HG03378 (cell line): ENCODE measurements around the gene ARID1B.

Experiments
- ATAC-seq: cut with Tn5 transposase; IDR thresholded peaks from one replicate; pipeline ENCODE4 v1.9.1; 2021; ENCODE audit warnings: mild to moderate bottlenecking, moderate library complexity; ENCODE audit not compliant: unreplicated experiment

ARID1B gene

DNA sequence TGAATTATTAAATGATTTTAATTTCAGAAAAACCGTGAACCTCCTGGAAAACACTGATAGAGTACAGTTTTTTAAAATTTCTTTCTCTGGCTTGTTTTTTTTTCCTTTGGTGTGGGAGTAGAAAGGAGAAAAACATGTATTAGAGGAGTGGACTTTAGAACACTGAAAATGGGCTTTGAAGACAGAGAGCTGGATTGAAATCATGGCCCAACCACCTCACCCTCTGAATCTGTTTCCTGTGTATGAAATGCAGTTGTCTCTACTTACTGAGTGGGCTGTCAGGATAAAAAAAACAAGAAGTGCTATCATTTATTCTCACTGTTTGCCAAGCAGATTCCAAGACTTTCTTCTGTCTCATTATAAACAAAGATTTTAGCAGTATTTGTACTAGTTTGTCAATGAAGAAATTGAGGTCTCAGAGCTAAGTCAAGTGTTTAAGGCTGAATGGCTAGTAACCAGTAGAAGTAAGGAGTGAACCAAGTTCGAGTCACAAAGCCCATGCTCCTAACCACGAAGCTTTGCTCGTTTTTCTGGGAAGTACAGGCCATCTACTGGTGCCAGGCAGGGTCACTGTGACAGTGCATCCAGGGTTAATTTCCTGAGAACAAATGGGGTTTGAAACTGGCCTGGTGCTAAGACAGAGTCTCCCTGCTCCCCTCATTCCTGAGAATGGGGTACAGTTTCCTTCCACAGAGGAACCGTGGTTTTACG is 289.8 kb downstream of the ARID1B start:
- ATAC-seq: no peak

DNA sequence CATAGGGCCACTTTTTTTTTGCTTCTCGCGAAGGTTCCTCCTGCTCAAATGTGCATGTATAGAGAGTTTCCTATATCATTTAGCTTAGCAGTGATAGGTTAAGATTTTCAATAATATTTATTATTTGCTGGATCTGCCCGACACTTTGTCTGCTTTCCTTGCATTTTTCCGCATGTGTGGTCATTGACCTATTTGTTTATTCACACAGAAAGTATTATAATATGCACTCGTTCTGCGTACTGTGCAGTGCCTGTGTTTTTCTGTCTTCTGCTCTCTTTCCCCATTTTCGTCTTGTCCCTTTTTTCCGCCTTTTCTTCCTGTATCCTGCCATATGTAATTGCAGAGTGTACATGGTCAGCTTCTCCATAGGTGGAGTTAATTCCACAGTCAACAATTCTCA is 290.3 kb downstream of the ARID1B start:
- no peak for ATAC-seq

DNA sequence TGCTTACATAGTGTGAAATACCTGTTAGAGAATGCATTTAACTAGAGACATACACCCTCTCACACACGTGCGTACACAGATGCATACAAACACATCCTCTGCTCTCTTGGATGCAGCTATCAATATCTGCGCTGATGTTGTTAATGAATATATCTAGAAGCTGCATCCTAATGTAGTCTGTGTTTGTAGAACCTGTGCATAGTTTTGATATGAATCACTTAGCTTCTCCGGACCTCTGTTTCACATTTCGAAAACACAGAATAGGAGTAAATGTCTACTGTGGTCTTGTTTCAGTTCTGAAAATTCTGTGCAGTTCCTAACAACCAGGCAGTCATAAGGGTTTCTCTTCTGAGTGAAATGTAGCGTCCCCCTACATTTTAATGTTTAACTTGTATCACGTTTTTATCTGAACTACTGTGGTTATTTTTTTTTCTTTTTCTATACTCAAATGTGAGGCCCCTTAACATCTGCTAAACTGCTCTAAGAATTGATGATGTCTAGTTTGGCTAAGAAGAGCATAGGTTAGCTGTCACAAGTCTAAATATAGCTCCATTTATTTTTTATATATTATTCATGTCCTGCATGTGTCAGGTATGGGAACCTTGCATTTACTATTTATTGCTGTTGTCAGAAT is 291.6 kb downstream of the ARID1B start:
- peak; percentile 96 for ATAC-seq

DNA sequence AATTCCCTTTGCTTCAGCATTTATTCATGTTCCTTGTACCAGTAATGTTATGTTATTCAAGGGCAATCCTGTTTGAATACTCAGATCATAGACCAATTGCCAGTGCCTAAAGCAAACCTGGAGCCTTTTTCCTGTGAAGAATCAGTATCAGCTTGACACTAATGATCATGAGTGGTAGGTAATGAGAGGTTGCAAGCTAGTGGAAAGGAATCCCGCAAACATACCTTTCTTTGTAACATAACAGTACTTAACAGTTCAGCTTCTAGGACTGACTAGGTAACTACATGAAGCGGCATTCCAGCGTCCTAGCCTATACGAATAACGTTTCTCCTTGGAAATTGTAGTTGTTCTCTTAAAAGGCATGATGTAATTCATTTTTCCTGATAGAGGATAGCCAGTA is 292.4 kb downstream of the ARID1B start:
- no peak for ATAC-seq

DNA sequence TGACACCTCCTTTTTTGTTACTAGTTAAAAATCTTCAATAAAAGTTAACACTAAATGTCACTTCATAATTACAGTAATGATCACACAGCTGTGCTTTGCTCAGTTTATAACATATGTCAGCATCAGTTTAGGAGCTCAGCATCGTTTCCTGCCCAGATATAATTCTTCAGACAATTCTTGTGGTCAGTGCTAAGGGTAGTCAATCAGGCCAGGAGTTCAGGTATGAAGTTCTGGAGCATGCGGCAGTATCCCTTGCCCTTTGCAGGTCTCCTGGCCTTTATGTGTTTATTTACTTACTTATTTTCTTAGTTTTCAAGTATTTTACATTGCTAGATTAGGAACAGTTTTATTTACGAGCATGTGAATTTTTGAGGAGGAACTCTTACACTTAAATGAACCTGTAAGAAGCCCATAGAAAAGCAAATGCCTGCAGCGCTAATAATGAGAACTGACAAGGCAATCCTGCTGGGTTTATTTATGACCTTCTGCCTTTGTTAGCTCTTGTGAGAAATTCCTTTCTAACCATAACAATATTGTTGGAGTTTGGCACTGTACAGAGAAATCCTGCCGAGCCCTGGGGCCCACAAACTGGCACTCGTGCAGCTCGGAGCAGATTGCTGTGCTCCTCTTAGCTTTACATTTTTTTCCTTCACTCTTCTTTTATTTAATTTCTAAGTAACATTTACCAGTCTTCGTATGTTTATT is 293.4 kb downstream of the ARID1B start:
- ATAC-seq: no peak

DNA sequence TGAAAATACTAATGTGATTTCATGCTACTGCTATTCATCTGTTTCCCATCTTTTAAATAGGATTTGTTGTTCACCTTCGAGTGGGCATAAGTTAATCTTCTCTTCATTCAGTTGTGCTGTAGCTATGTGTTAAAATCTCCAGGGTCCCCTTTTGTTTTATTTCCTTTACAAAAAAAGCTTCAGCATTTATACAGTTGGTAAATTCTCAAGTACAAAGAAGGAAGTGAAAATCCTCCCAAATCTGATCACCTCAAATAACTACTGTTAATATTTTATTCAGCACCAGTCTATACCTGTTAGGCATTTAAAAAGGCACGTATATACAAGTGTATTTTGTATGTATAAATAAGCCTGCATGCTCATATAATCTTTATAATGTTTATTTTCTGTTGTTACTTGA is 294.9 kb downstream of the ARID1B start:
- ATAC-seq: no peak

DNA sequence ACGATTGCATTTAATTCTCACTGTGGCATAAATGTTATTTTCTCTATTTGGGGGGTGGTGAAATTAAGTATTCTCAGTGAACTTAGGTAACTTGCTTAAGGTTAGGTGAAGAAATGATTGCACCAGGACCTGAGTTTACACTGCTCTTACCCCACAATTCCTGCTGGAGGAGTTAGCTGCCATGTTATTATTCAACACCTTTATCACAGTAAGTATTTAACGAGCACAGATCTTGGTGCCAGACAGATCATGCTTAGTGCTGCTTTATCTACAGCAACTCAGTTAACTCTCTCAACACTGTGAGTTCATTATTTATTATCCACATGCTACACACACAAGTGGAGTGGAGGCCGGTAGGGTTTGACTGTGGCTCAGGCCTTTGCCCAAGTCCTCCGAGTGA is 296.4 kb downstream of the ARID1B start:
- ATAC-seq: no peak

DNA sequence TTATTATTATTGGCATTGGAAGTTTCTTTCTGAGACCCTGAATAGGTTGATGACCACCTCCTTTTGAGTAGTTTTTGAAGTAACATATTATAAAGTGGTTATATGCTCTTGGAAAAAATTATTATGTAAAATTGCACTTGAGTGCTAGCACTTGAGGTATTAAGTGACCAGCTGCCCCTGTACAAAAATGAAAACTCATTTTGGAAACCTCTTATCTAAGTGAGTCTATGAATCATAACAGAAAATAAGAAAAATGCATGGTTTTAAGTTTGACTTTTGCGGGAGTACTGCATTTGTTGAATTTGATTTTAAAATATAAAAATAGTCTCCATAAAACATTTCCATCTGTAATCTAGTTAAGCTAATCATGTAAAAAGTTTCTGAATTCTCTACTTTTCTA is 297.8 kb downstream of the ARID1B start:
- no peak for ATAC-seq

DNA sequence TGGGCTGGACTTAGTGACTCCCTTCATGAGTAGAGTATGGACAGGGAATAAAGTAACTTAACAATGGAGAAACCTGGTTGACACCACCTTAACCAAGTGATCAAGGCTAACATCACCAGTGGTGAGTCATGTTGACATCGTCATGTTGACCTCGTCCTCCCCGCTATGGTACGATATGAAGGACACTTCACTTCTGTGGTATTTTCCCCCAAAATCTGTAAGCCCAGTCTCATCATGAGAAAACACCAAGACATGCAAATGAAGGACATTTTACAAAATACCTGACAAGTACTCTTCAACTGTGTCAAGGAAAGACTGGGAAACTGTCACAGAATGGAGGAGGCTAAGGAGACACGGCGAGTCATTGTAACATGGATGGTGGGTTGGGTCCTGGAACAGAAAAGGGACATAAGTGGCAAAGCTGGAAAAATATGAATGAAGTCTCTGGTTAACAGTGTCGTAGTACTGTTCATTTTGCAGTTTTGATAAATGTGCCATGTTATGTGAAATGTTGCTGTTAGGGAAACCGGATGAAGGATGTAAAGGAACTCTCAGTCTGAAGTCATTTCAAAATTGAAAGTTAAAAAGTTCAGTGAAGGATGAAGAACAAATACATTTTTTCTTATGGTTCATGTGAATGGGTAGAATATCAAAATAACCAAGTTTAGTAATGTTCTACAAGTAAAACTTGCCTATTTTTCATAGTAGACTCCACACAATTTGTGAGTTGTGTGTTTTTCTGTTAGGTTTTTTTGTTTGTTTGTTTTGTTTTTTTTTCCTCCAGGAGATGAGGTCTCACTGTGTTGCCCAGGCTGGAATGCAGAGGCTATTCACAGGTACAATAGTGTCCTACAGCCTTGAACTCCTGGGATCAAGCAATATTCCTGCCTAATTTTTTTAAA is 298.6 kb downstream of the ARID1B start:
- ATAC-seq: peak; percentile 91

DNA sequence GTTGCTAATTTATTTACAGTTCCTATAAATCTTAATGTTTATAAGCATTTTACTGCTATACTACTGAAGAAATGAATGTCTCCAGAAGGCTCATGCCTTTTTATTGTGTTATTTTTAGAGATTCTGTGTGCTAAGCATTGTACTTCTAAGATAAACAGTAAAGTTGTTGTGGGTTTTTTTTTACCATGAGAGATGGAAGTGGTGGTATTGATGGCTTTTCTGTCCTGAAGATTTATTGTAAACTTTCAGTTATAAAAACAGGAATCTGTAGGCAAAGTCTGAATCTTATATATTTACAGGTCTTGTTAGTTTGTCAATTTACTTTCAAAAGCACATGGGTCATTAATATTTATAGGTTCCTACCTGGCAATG is 299.3 kb downstream of the ARID1B start:
- no peak for ATAC-seq

DNA sequence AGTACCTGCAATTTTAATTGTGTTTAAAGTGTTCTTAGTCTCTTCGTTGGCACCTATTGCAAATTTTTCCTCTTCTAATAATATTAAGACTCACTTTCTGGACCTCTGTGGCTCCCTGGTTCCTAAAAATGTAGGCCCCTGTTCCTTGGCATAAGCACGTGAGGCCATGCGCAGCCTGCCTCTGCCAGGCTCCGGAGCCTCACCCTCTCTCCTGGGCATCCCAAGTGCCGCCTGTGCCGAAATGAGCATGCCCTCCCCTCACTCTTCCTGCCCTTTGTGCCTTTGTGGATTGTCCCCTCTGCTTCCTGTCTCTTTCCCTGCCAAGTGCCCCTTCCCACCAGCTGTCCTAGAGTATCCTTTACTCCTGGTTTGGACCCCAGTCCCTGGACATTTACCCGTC is 300.1 kb downstream of the ARID1B start:
- ATAC-seq: no peak

DNA sequence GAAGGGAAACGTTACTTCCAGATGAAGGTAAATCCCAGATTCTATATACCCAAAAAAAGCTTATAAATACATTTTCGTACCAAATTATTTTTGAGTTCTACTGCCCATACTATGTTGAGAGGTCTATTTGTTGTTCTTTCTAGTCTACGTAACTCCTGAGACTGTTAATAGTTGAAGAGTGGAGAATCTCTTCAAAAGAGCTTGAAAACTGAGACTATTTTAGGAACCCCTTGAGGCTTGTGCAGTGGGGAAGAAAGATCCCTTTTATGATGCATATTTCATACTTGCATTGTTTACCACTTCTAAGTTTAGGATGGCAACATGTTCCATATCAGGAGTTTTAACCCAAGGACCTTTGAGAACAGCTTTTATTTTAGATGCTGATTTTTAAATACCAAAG is 301.1 kb downstream of the ARID1B start:
- ATAC-seq: no peak

DNA sequence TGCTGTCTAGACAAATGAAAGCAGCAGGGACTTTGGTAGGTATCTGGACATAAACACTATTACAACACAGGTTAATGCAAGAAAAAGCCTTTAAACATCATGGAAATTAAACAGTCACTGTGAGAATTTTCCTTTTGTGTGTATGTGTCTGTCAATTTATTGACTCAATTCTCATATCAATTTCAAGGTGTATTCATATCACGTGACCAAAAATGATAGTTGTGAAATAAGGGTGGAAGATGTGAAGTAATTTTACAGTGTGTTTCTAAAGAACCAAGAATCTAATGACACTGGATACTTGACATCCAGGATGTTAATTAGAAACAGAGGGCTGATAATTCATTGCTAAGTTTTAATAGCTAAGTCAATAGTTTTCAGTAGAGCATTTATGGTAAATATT is 302.1 kb downstream of the ARID1B start:
- ATAC-seq: no peak

DNA sequence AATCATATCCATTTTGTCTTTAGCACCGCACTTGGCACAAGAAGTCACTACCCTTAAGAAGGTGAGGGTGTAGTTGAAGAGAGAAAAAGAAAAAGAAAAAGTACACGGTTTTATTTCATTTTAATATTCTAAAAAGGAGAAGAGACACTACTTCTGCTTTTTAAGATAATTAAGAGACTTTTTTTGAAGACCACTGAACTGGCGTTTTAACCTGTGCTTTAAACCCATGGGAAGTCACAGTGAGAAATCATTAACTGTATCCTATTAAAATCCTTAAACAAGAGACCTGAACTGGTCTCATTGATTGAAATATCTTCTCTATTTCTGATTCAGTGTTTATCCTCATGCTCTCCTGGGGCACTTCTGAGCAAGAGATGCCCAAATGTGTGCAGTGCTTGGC is 302.6 kb downstream of the ARID1B start:
- ATAC-seq: no peak

DNA sequence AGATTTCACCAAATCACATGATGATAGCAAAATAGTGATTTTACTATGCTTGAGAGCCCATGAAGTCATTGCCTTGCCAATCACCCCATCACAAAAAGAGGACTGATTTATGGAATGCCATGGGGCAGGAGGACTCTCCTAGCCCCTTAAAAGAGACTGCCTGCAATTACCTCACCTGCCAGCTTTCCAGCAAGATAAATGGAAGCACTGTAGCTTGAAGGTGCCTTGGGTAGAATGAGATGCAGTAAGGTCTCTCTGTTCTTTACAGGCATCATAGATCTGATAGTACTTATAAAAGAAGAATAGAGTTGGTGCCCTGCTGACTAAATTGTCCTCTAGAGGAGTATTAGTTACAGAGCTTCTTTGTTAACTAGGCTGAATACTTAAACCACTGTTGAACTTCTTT is 303.8 kb downstream of the ARID1B start:
- ATAC-seq: no peak

DNA sequence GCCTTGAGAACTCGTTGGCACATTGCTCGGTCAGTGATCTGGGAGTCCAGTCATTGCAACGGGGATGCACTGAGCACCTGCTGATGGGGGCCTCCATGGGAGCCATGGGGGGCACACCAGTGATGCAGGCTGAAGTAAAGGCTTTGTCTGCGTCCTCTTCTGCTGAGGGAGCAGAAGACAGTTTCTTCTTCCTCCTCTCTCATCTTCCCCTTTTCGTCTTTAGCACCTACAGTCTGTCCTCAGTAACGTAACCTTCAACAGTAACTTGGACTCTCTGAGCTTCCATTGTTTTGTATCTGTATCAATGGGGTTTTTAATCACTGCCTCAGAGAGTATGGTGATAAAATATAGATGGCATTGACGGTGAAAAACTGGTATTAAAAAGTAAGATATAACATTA is 306.2 kb downstream of the ARID1B start:
- no peak for ATAC-seq

DNA sequence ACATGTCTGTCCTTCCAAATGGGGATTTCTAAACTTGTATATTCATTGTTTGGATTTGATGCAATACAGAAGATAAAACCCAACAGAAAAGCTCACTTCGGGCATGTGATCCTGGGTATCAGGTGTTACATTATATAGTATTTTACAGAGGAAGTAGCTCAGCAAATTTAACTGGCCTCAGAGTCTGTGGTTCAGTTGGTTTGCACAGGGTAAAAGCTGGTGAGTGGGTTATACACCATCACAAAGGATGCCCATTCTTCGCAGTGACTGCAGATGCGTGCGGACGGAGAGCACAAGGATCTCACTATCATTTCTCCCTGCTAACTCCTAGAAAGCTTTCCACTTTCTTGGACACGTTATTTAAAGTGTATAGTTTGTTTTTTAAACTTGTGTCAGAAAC is 309.5 kb downstream of the ARID1B start:
- no peak for ATAC-seq

DNA sequence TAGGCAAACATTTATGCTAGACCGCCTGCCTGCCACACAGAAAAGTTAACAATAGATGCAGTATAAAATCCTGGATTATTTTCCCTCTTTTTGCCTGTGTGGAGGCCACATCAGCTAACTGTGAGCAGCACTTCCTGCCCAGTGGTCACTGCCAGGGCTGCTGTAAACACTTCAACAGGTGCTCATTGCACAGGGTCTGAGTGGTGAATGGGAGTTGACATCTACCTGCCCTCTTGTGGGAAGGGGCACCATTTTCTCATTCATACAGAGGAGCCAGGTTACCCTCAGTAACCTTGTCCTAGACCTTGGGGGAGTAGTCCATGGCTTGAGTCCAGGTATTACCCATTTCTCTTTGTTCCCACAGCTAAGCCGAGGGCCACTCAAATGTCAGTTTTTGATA is 310.8 kb downstream of the ARID1B start:
- no peak for ATAC-seq

DNA sequence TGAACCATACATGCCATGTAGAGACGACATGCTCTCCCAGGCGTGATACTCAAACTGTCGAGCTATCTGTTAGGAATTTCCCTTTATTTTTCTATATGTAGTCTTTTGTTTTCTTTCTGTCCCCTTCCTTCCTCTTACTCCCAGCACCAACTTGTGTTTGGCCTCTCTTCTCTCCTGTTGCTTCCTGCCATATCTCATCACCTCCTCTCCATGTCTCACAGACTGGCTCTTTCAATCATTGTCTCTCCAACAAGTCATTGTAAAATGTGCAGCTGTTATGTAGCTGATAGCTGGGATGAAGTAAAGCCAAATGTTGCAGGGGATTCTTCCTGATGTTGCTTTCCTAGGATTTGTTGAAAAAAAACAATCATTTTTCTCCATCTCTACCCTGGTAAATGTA is 311.7 kb downstream of the ARID1B start:
- ATAC-seq: no peak

DNA sequence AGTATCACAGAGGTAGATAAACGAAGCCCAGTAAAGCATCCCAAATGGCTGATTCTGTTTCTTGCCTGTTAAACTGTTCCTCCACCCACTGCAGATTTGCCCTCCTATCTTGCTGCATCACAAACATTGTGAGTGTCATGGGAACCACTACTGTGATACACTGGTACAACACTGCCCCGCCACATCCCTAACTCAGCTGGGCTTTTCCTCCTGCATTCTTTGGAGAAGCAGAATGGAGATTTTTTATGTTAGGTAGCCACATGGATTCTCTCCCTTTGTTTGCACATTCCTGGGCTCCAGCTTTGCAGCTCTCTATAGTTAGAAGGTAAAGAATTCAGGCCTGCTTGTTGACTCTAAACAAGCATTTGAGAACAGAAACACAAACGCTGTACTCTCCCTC is 312.1 kb downstream of the ARID1B start:
- ATAC-seq: no peak

DNA sequence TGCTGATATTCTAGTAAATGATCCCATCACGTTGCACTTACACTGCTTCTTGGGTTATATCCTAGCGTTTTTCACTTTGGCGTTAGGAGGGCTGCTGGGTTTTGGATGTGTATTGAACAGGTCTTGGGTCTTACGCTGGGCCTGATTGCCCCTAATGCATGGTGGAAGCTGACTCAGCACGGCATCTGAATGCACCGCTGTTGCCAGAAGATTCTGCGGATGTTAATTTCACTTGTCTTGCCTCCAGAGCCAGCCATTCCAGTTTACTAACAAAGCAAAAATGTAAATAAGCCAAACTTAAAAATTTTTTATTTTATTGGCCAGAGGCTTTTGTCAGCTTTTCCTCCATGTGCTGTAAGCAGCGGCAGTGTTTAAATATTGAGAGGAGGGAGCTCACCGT is 312.7 kb downstream of the ARID1B start:
- no peak for ATAC-seq
